Neuron (in vitro differentiated cells): Measurements from ENCODE around the gene PCNX1.
"Not testable (repeated sequence)": the region's sequence is repeated elsewhere in the genome, so short reads cannot be mapped to it uniquely, and the experiment has no call there.

Experiments used
- H2AFZ ChIP-seq: one replicate; pipeline ENCODE4 v1.6.1; 2013; ENCODE audit warnings: low read depth, mild to moderate bottlenecking, inconsistent platforms, low read length, moderate library complexity
- H3K27me3 ChIP-seq: one replicate; pipeline ENCODE4 v1.6.1; 2013; ENCODE audit warnings: low read length; ENCODE audit not compliant: insufficient read depth
- H3K36me3 ChIP-seq: one replicate; pipeline ENCODE4 v1.6.1; 2013; ENCODE audit warnings: low read length; ENCODE audit not compliant: insufficient read depth
- H3K4me1 ChIP-seq: one replicate; pipeline ENCODE4 v1.6.1; 2013; ENCODE audit warnings: low read length; ENCODE audit not compliant: insufficient read depth
- H3K4me3 ChIP-seq: 2 replicates; pipeline ENCODE4 v1.5.1; 2013; ENCODE audit warnings: mild to moderate bottlenecking, low read length, moderate library complexity
- H3K9me3 ChIP-seq: one replicate; pipeline ENCODE4 v1.6.1; 2013; ENCODE audit warnings: low read length

PCNX1 gene

GRCh38 chr14:70935135-70935534 is 27.9 kb downstream of the PCNX1 start:
- no peak overlapping the region for H2AFZ ChIP-seq
- H3K4me1 ChIP-seq, result no peaks in the 10 kb centered on the region
- no peaks in the 10 kb centered on the region for H3K9me3 ChIP-seq
- no peaks in the 10 kb centered on the region for H3K36me3 ChIP-seq
- H3K4me3 ChIP-seq, result no peak overlapping the region
- no peaks in the 10 kb centered on the region for H3K27me3 ChIP-seq

GRCh38 chr14:70939693-70940092 is 32.4 kb downstream of the PCNX1 start:
- peaks cover 18% of the 10 kb centered on the region for H3K9me3 ChIP-seq
- not testable (repeated sequence) for H3K36me3 ChIP-seq, H3K4me1 ChIP-seq, H2AFZ ChIP-seq, H3K27me3 ChIP-seq, H3K4me3 ChIP-seq

GRCh38 chr14:70941637-70942341 is 34.5 kb downstream of the PCNX1 start:
- Histone ChIP-seq H3K9me3 (peaks cover 19% of the 10 kb centered on the region), H3K36me3 (peaks cover 13% of the 10 kb centered on the region)
- not testable (repeated sequence) for H3K4me3 ChIP-seq, H3K27me3 ChIP-seq, H2AFZ ChIP-seq, H3K4me1 ChIP-seq

GRCh38 chr14:70942342-70942706 is 35.1 kb downstream of the PCNX1 start:
- no peak overlapping the region for H2AFZ ChIP-seq
- no peaks in the 10 kb centered on the region for H3K27me3 ChIP-seq
- peaks cover 18% of the 10 kb centered on the region for H3K36me3 ChIP-seq
- no peaks in the 10 kb centered on the region for H3K4me1 ChIP-seq
- peaks cover 23% of the 10 kb centered on the region for H3K9me3 ChIP-seq
- H3K4me3 ChIP-seq, result no peak overlapping the region

- not testable (repeated sequence) for H3K4me1 ChIP-seq, H3K4me3 ChIP-seq, H3K27me3 ChIP-seq, H2AFZ ChIP-seq
- Histone ChIP-seq H3K9me3 (peaks cover 26% of the 10 kb centered on the region), H3K36me3 (peaks cover 22% of the 10 kb centered on the region)
Measured at GRCh38 chr14:70942721-70943120, 35.5 kb downstream of the PCNX1 start.

- no peak overlapping the region for H3K4me3 ChIP-seq
- no peaks in the 10 kb centered on the region for H3K4me1 ChIP-seq
- no peak overlapping the region for H2AFZ ChIP-seq
- H3K36me3 ChIP-seq, result peaks cover 25% of the 10 kb centered on the region
- peaks cover 29% of the 10 kb centered on the region for H3K9me3 ChIP-seq
- H3K27me3 ChIP-seq, result no peaks in the 10 kb centered on the region
Measured at GRCh38 chr14:70943838-70944237, 36.6 kb downstream of the PCNX1 start.

GRCh38 chr14:70947739-70948138 is 40.5 kb downstream of the PCNX1 start:
- H3K9me3 ChIP-seq, result peaks cover 21% of the 10 kb centered on the region
- H3K4me3 ChIP-seq, result no peak overlapping the region
- peaks cover 34% of the 10 kb centered on the region for H3K36me3 ChIP-seq

GRCh38 chr14:70952485-70952884 is 45.2 kb downstream of the PCNX1 start:
- H2AFZ ChIP-seq, result no peak overlapping the region
- no peak overlapping the region for H3K4me3 ChIP-seq
- H3K36me3 ChIP-seq, result peaks cover 19% of the 10 kb centered on the region
- H3K4me1 ChIP-seq, result no peaks in the 10 kb centered on the region
- peaks cover 7% of the 10 kb centered on the region for H3K9me3 ChIP-seq
- H3K27me3 ChIP-seq, result no peaks in the 10 kb centered on the region

More at GRCh38 chr14:70947739-70948138, 40.5 kb downstream of the PCNX1 start:
- H3K4me1 ChIP-seq, result no peaks in the 10 kb centered on the region
- H2AFZ ChIP-seq, result no peak overlapping the region
- no peaks in the 10 kb centered on the region for H3K27me3 ChIP-seq

- no peak overlapping the region for H2AFZ ChIP-seq
- H3K36me3 ChIP-seq, result peaks cover 13% of the 10 kb centered on the region
- no peaks in the 10 kb centered on the region for H3K27me3 ChIP-seq
- no peak overlapping the region for H3K4me3 ChIP-seq
- H3K4me1 ChIP-seq, result no peaks in the 10 kb centered on the region
- peaks cover 2% of the 10 kb centered on the region for H3K9me3 ChIP-seq
Measured at GRCh38 chr14:70954068-70954467, 46.8 kb downstream of the PCNX1 start.

GRCh38 chr14:70955543-70956480 is 48.6 kb downstream of the PCNX1 start:
- no peak overlapping the region for H2AFZ ChIP-seq
- H3K9me3 ChIP-seq, result peaks cover 2% of the 10 kb centered on the region
- no peaks in the 10 kb centered on the region for H3K27me3 ChIP-seq
- H3K36me3 ChIP-seq, result peaks cover 2% of the 10 kb centered on the region
- H3K4me3 ChIP-seq, result no peak overlapping the region
- H3K4me1 ChIP-seq, result no peaks in the 10 kb centered on the region

- no peaks in the 10 kb centered on the region for H3K4me1 ChIP-seq
- H3K36me3 ChIP-seq, result peaks cover under 1% of the 10 kb centered on the region
- no peaks in the 10 kb centered on the region for H3K9me3 ChIP-seq
- H3K4me3 ChIP-seq, result no peak overlapping the region
- no peaks in the 10 kb centered on the region for H3K27me3 ChIP-seq
- H2AFZ ChIP-seq, result no peak overlapping the region
Measured at GRCh38 chr14:70956511-70956910, 49.3 kb downstream of the PCNX1 start.

- Histone ChIP-seq H2AFZ (no peak overlapping the region), H3K4me1 (no peaks in the 10 kb centered on the region), H3K9me3 (no peaks in the 10 kb centered on the region), H3K36me3 (peaks cover 9% of the 10 kb centered on the region), H3K4me3 (no peak overlapping the region), H3K27me3 (no peaks in the 10 kb centered on the region)
Measured at GRCh38 chr14:70957710-70958109, 50.5 kb downstream of the PCNX1 start.

- Histone ChIP-seq H3K36me3 (peaks cover 30% of the 10 kb centered on the region), H2AFZ (no peak overlapping the region), H3K9me3 (no peaks in the 10 kb centered on the region), H3K4me1 (no peaks in the 10 kb centered on the region), H3K27me3 (no peaks in the 10 kb centered on the region), H3K4me3 (no peak overlapping the region)
Measured at GRCh38 chr14:70962935-70963334, 55.7 kb downstream of the PCNX1 start.
